Activated T-helper 9 cell treated with anti-CD3 and anti-CD28 coated beads, Interleukin-2, amount 50 U/mL, for 16 hours (primary cell): ENCODE data around the gene CCL25.

Source experiments
- DNase-seq: peaks from one replicate; pipeline ENCODE4 v3.0.0-alpha.2; 2020; ENCODE audit warnings: low read depth

The CCL25 gene

GRCh38 chr19:8110931-8111330, 58.4 kb downstream of the CCL25 start:
- no peak for DNase-seq

- DNase-seq, result no peak
Observed at GRCh38 chr19:8111376-8111775, 58.8 kb downstream of the CCL25 start.
